Ishikawa (cell line): ENCODE results near the gene ATP11A.

Source experiments
- CEBPB ChIP-seq: IDR thresholded peaks from 2 replicates; pipeline ENCODE4 v1.6.1; 2012
- CREB1 ChIP-seq: IDR thresholded peaks from 2 replicates; pipeline ENCODE4 v1.6.1; 2012; ENCODE audit warnings: low read depth
- EGR1 ChIP-seq: IDR thresholded peaks from 2 replicates; pipeline ENCODE4 v1.6.1; 2012
- EP300 ChIP-seq: IDR thresholded peaks from 2 replicates; pipeline ENCODE4 v1.6.1; 2012; ENCODE audit warnings: borderline replicate concordance
- FOXM1 ChIP-seq: IDR thresholded peaks from 2 replicates; pipeline ENCODE4 v1.6.1; 2012; ENCODE audit warnings: low read depth, borderline replicate concordance
- NFIC ChIP-seq: IDR thresholded peaks from 2 replicates; pipeline ENCODE4 v1.6.1; 2012
- RAD21 ChIP-seq: IDR thresholded peaks from 2 replicates; pipeline ENCODE4 v1.6.1; 2012; ENCODE audit warnings: low read depth
- TAF1 ChIP-seq: IDR thresholded peaks from 2 replicates; pipeline ENCODE4 v1.6.1; 2012; ENCODE audit warnings: low read depth, mild to moderate bottlenecking
- TCF12 ChIP-seq: IDR thresholded peaks from 2 replicates; pipeline ENCODE4 v1.6.1; 2012; ENCODE audit warnings: low read depth
- TEAD4 ChIP-seq: IDR thresholded peaks from 2 replicates; pipeline ENCODE4 v1.6.1; 2012
- YY1 ChIP-seq: IDR thresholded peaks from 2 replicates; pipeline ENCODE4 v1.6.1; 2012; ENCODE audit warnings: low read depth
- ZBTB7A ChIP-seq: IDR thresholded peaks from 2 replicates; pipeline ENCODE4 v1.6.1; 2012; ENCODE audit warnings: low read depth
- TF ChIP-seq, protein P1 (sequence below): IDR thresholded peaks from 2 replicates; pipeline ENCODE4 v1.6.1; 2012; ENCODE audit warnings: low read depth, mild to moderate bottlenecking
- TF ChIP-seq, protein P2 (sequence below): IDR thresholded peaks from 2 replicates; pipeline ENCODE4 v1.6.1; 2012
- TF ChIP-seq, protein P3 (sequence below): IDR thresholded peaks from 2 replicates; pipeline ENCODE4 v1.6.1; 2012

Gene ATP11A

DNA sequence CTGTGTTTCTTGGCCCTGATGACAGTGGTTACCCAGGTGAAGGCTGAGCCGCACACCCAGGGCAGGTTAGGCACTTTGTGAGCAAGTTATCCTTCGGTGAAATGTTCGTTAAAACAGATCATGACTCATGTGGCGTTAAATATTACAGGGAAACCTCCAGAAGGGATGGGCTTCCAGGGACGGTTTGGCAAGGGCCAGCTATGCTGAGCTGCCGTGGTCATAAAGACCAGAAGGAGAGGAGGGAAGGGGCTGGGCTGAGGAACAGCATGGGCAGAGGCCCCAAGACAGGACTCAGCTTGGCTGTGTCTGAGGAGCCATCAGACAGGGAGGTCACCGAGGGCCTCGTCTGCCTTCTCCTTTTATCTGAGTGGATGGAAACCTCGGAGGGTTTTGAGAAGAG lies 47.5 kb downstream of the ATP11A start:
- no peak for TF ChIP-seq RAD21
- TF ChIP-seq, protein P1, sequence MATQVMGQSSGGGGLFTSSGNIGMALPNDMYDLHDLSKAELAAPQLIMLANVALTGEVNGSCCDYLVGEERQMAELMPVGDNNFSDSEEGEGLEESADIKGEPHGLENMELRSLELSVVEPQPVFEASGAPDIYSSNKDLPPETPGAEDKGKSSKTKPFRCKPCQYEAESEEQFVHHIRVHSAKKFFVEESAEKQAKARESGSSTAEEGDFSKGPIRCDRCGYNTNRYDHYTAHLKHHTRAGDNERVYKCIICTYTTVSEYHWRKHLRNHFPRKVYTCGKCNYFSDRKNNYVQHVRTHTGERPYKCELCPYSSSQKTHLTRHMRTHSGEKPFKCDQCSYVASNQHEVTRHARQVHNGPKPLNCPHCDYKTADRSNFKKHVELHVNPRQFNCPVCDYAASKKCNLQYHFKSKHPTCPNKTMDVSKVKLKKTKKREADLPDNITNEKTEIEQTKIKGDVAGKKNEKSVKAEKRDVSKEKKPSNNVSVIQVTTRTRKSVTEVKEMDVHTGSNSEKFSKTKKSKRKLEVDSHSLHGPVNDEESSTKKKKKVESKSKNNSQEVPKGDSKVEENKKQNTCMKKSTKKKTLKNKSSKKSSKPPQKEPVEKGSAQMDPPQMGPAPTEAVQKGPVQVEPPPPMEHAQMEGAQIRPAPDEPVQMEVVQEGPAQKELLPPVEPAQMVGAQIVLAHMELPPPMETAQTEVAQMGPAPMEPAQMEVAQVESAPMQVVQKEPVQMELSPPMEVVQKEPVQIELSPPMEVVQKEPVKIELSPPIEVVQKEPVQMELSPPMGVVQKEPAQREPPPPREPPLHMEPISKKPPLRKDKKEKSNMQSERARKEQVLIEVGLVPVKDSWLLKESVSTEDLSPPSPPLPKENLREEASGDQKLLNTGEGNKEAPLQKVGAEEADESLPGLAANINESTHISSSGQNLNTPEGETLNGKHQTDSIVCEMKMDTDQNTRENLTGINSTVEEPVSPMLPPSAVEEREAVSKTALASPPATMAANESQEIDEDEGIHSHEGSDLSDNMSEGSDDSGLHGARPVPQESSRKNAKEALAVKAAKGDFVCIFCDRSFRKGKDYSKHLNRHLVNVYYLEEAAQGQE, result no peak
- TF ChIP-seq, protein P2, sequence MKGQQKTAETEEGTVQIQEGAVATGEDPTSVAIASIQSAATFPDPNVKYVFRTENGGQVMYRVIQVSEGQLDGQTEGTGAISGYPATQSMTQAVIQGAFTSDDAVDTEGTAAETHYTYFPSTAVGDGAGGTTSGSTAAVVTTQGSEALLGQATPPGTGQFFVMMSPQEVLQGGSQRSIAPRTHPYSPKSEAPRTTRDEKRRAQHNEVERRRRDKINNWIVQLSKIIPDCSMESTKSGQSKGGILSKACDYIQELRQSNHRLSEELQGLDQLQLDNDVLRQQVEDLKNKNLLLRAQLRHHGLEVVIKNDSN, result no peak
- TF ChIP-seq, protein P3, sequence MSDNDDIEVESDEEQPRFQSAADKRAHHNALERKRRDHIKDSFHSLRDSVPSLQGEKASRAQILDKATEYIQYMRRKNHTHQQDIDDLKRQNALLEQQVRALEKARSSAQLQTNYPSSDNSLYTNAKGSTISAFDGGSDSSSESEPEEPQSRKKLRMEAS, result no peak
- TF ChIP-seq CEBPB, result no peak
- no peak for TF ChIP-seq EGR1
- TF ChIP-seq TEAD4, result no peak
- no peak for TF ChIP-seq CREB1
- no peak for TF ChIP-seq ZBTB7A
- TF ChIP-seq YY1, result no peak
- no peak for TF ChIP-seq EP300
- TF ChIP-seq FOXM1, result no peak
- TF ChIP-seq TCF12, result no peak
- no peak for TF ChIP-seq NFIC

DNA sequence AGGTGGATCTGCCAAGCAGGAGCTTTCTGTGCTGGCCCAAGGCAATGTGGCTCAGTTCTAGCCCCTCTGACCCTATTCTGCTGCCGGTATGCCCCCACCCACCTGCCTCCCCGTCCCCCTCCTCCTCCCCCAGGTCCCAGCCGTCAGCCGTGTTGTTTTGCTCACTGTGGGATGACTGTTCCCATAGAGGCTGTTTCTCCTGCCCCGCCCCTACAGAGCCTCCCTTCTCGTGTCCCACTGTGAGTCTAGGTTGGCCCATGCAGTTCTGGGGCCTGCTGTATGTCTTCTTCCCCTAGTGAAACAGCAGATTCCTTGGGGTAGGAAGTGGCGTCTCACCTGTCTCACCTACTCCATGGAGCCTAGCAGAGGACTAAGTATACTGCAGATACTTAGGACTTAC lies 48.8 kb downstream of the ATP11A start:
- no peak for TF ChIP-seq NFIC
- TF ChIP-seq EP300, result no peak
- TF ChIP-seq TEAD4, result no peak
- TF ChIP-seq, protein P1, result no peak
- TF ChIP-seq TAF1, result no peak
- TF ChIP-seq CEBPB, result no peak
- TF ChIP-seq RAD21, result no peak
- TF ChIP-seq, protein P3, result no peak
- no peak for TF ChIP-seq FOXM1
- TF ChIP-seq ZBTB7A, result no peak
- no peak for TF ChIP-seq EGR1
- no peak for TF ChIP-seq TCF12

DNA sequence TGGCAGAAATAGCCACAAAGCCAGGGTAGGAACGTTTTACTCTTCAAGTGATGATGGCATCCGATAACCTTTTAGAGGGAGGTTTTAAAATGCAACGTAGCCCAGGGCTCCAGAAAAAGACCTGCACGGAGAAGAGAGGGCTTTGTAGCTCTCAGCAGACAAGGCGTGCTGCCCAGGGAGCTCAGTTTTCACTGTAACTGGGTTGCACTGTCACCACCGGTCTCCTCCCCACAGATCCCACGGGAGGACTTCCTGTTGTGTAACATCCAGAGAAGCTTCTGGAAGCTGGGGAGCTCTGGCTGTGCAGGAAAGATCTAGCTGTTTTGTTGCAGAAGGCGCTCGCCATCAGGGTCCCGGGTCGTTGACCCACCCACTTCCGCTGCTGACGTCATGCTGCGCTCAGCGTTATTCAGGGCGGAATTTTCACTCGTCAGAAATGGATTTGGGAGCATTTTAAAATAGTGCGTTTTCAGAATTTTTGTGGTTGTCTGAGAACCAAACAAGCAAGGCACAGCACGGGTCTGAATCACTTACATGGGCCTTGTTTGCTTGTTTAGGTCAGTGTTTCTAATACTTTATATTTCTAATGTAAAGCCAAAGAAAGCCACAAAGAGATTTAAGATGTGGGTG lies 50.8 kb downstream of the ATP11A start:
- TF ChIP-seq TCF12, result no peak

DNA sequence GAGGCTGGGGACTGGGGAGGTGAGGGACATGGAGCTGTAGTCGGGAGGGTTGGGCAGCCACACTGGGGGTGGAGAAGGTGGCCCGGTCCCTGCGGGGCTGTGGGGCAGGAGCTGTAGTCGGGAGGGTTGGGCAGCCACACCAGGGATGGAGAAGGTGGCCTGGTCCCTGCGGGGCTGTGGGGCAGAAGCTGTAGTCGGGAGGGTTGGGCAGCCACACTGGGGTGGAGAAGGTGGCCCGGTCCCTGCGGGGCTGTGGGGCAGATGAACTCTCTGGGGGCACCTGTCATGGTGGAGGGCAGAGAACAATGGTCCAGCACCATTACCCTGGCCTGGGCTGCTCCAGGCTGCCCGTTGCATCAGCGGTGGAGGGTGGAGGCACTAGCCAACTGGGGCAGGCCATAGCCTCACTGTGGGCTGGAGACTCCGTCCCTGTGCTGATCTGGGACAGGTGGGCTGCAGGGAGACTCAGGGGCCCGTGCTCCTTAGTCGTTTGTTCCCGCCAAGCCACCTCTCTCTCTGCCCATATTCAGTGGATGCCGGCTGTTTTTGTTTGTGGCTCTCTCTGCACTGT lies 51.4 kb downstream of the ATP11A start:
- no peak for TF ChIP-seq NFIC
- TF ChIP-seq EGR1, result no peak
- TF ChIP-seq CREB1, result no peak
- no peak for TF ChIP-seq TCF12
- TF ChIP-seq FOXM1, result no peak
- TF ChIP-seq TAF1, result no peak
- no peak for TF ChIP-seq YY1
- TF ChIP-seq, protein P3, result no peak
- no peak for TF ChIP-seq TEAD4
- TF ChIP-seq EP300, result no peak
- no peak for TF ChIP-seq CEBPB
- TF ChIP-seq RAD21, result no peak
- TF ChIP-seq, protein P1, result no peak
- no peak for TF ChIP-seq ZBTB7A
- TF ChIP-seq, protein P2, result no peak
